Neural progenitor cell (in vitro differentiated cells): Measurements from ENCODE around the gene PADI3. TPM values are rescaled to one million over a fixed set of nuclear protein-coding genes. Genes with fewer than 3 reads are reported as not detected.

ENCODE experiments used
- DNase-seq: peaks from one replicate; pipeline ENCODE4 v3.0.0-alpha.2; 2016; ENCODE audit warnings: low spot score
- H2AFZ ChIP-seq: fragments of 200-600 bp; sonication (generic); replicated peaks from 2 replicates; pipeline ENCODE4 v1.6.1; 2016; ENCODE audit warnings: antibody characterized with exemption
- H3F3A ChIP-seq: fragments of 200-600 bp; sonication (generic); 2 replicates; pipeline ENCODE4 v1.6.1; 2016; ENCODE audit warnings: antibody characterized with exemption, low read depth
- H3K27ac ChIP-seq: fragments of 200-600 bp; sonication (generic); 2 replicates; pipeline ENCODE4 v1.5.1; 2016; ENCODE audit warnings: mild to moderate bottlenecking
- H3K27me3 ChIP-seq: fragments of 200-600 bp; sonication (generic); 2 replicates; pipeline ENCODE4 v1.6.1; 2016; ENCODE audit warnings: mild to moderate bottlenecking, moderate library complexity
- H3K36me3 ChIP-seq: fragments of 200-600 bp; sonication (generic); 2 replicates; pipeline ENCODE4 v1.5.1; 2016
- H3K4me1 ChIP-seq: fragments of 200-600 bp; sonication (generic); 2 replicates; pipeline ENCODE4 v1.6.1; 2016; ENCODE audit warnings: mixed run types
- H3K4me2 ChIP-seq: fragments of 200-600 bp; sonication (generic); 2 replicates; pipeline ENCODE4 v1.6.1; 2016
- H3K4me3 ChIP-seq: fragments of 200-600 bp; sonication (generic); 2 replicates; pipeline ENCODE4 v1.5.1; 2016
- H3K79me2 ChIP-seq: fragments of 200-600 bp; sonication (generic); 2 replicates; pipeline ENCODE4 v1.6.1; 2016; ENCODE audit warnings: low read depth
- H3K9ac ChIP-seq: fragments of 200-600 bp; sonication (generic); 2 replicates; pipeline ENCODE4 v1.6.1; 2016
- H3K9me3 ChIP-seq: fragments of 200-600 bp; sonication (generic); 2 replicates; pipeline ENCODE4 v1.5.1; 2016; ENCODE audit warnings: low read depth
- H4K20me1 ChIP-seq: fragments of 200-600 bp; sonication (generic); 2 replicates; pipeline ENCODE4 v1.6.1; 2016; ENCODE audit warnings: low read depth
- H3K27ac Mint-ChIP-seq: 3 replicates; pipeline ENCODE4 v1.8.0; 2021; ENCODE audit warnings: mixed read lengths
- H3K27me3 Mint-ChIP-seq: 2 replicates; pipeline ENCODE4 v1.8.0; 2022; ENCODE audit warnings: low read depth, mild to moderate bottlenecking, inconsistent platforms, moderate library complexity, mixed read lengths; ENCODE audit not compliant: insufficient read depth
- H3K36me3 Mint-ChIP-seq: 3 replicates; pipeline ENCODE4 v1.8.0; 2021; ENCODE audit warnings: mixed read lengths
- H3K4me1 Mint-ChIP-seq: 3 replicates; pipeline ENCODE4 v1.8.0; 2021; ENCODE audit warnings: mixed read lengths
- H3K4me3 Mint-ChIP-seq: 3 replicates; pipeline ENCODE4 v1.8.0; 2021; ENCODE audit warnings: mild to moderate bottlenecking, moderate library complexity, mixed read lengths
- H3K9me3 Mint-ChIP-seq: 3 replicates; pipeline ENCODE4 v1.8.0; 2020; ENCODE audit warnings: mixed read lengths
- CTCF ChIP-seq: fragments of 200-600 bp; sonication (generic); IDR thresholded peaks from 2 replicates; pipeline ENCODE4 v1.5.1; 2017; ENCODE audit warnings: antibody characterized with exemption, mild to moderate bottlenecking
- EZH2 ChIP-seq: fragments of 200-600 bp; sonication (generic); IDR thresholded peaks from 2 replicates; pipeline ENCODE4 v1.6.1; 2017; ENCODE audit warnings: antibody characterized with exemption, mild to moderate bottlenecking, moderate library complexity
- EZH2phosphoT487 ChIP-seq: fragments of 200-600 bp; sonication (generic); IDR thresholded peaks from 2 replicates; pipeline ENCODE4 v1.6.1; 2017; ENCODE audit warnings: antibody characterized with exemption
- total RNA-seq: library from RNA; depleted of rRNA; stranded (reverse); fragments of >200 nt; gene quantifications from 2 replicates; pipeline ENCODE4 v1.2.3, GENCODE V29; 2015; ENCODE audit warnings: low replicate concordance

Gene PADI3
- total RNA-seq, 1 donor from 2014 or later: 1.0 TPM

GRCh38 chr1:17282836-17283235 is 33.9 kb downstream of the PADI3 start:
- Histone ChIP-seq H3K4me1 (no peaks in the 10 kb centered on the region), H3K36me3 (no peaks in the 10 kb centered on the region), H3K79me2 (no peaks in the 10 kb centered on the region), H3K27me3 (no peaks in the 10 kb centered on the region), H3K27ac (no peak overlapping the region), H3K4me3 (no peak overlapping the region), H3K9me3 (no peaks in the 10 kb centered on the region), H3F3A (no peaks in the 10 kb centered on the region), H3K9ac (no peak overlapping the region), H4K20me1 (no peaks in the 10 kb centered on the region), H3K4me2 (no peak overlapping the region), H2AFZ (no peak overlapping the region)
- H3K4me3 Mint-ChIP-seq: no peak overlapping the region
- no peak overlapping the region for H3K27ac Mint-ChIP-seq
- H3K9me3 Mint-ChIP-seq: no peaks in the 10 kb centered on the region
- peaks cover 9% of the 10 kb centered on the region for H3K4me1 Mint-ChIP-seq
- no peak for DNase-seq
- H3K27me3 Mint-ChIP-seq: peaks cover 1% of the 10 kb centered on the region
- TF ChIP-seq EZH2 (no peak), CTCF (no peak), EZH2phosphoT487 (no peak)
- no peaks in the 10 kb centered on the region for H3K36me3 Mint-ChIP-seq

GRCh38 chr1:17286646-17287045 is 37.7 kb downstream of the PADI3 start:
- no peak overlapping the region for H3K4me3 ChIP-seq
- no peaks in the 10 kb centered on the region for H4K20me1 ChIP-seq
- Mint-ChIP-seq H3K27me3 (peaks cover 7% of the 10 kb centered on the region), H3K4me1 (peaks cover 4% of the 10 kb centered on the region), H3K9me3 (no peaks in the 10 kb centered on the region), H3K27ac (no peak overlapping the region), H3K4me3 (no peak overlapping the region), H3K36me3 (no peaks in the 10 kb centered on the region)
- H3K79me2 ChIP-seq: no peaks in the 10 kb centered on the region
- no peaks in the 10 kb centered on the region for H3F3A ChIP-seq
- H3K4me2 ChIP-seq: no peak overlapping the region
- no peak overlapping the region for H3K27ac ChIP-seq
- no peaks in the 10 kb centered on the region for H3K27me3 ChIP-seq
- no peaks in the 10 kb centered on the region for H3K36me3 ChIP-seq
- no peaks in the 10 kb centered on the region for H3K9me3 ChIP-seq
- TF ChIP-seq EZH2 (no peak), EZH2phosphoT487 (no peak), CTCF (no peak)
- no peak overlapping the region for H2AFZ ChIP-seq
- H3K9ac ChIP-seq: no peak overlapping the region
- DNase-seq: no peak
- H3K4me1 ChIP-seq: no peaks in the 10 kb centered on the region

- no peak overlapping the region for H3K4me3 Mint-ChIP-seq
- no peaks in the 10 kb centered on the region for H3K9me3 Mint-ChIP-seq
- Histone ChIP-seq H2AFZ (no peak overlapping the region), H3K9ac (no peak overlapping the region), H3K36me3 (no peaks in the 10 kb centered on the region), H3K27me3 (no peaks in the 10 kb centered on the region), H3K4me3 (no peak overlapping the region), H3K79me2 (no peaks in the 10 kb centered on the region), H3K4me2 (no peak overlapping the region), H3K9me3 (no peaks in the 10 kb centered on the region), H4K20me1 (no peaks in the 10 kb centered on the region), H3K4me1 (no peaks in the 10 kb centered on the region), H3K27ac (no peak overlapping the region), H3F3A (no peaks in the 10 kb centered on the region)
- H3K27ac Mint-ChIP-seq: no peak overlapping the region
- TF ChIP-seq EZH2 (no peak), CTCF (no peak), EZH2phosphoT487 (no peak)
- peaks cover 7% of the 10 kb centered on the region for H3K27me3 Mint-ChIP-seq
- peaks cover 4% of the 10 kb centered on the region for H3K4me1 Mint-ChIP-seq
- H3K36me3 Mint-ChIP-seq: no peaks in the 10 kb centered on the region
- DNase-seq: no peak
These were observed 38.4 kb downstream of the PADI3 start for GRCh38 chr1:17287130-17287776.
